Panc1 (cell line): ENCODE data around the gene ERCC3.

ENCODE experiments used
- CTCF ChIP-seq: fragments of 450-650 bp; IDR thresholded peaks from 2 replicates; pipeline ENCODE4 v1.5.1; 2017; ENCODE audit warnings: mild to moderate bottlenecking
- POLR2AphosphoS5 ChIP-seq: IDR thresholded peaks from 2 replicates; pipeline ENCODE4 v1.6.1; 2012; ENCODE audit warnings: mild to moderate bottlenecking, low read depth, low read length, moderate library complexity
- SIN3A ChIP-seq: IDR thresholded peaks from 2 replicates; pipeline ENCODE4 v1.6.1; 2012; ENCODE audit warnings: low read depth, mild to moderate bottlenecking, low read length, moderate library complexity, borderline replicate concordance; ENCODE audit not compliant: insufficient read depth
- TCF7L2 ChIP-seq: IDR thresholded peaks from 2 replicates; pipeline ENCODE4 v1.6.1; 2011; ENCODE audit warnings: mild to moderate bottlenecking, low read depth, low read length, inconsistent platforms
- TF ChIP-seq, protein P1 (sequence below), 2 experiments: IDR thresholded peaks; 2 replicates each; pipeline ENCODE4 v1.6.1; 2011 to 2012; ENCODE audit warnings: low read depth in 2 of 2, control low read depth in 1 of 2, low read length in 1 of 2, mild to moderate bottlenecking in 1 of 2, moderate library complexity in 1 of 2; ENCODE audit not compliant: insufficient read depth in 1 of 2

GRCh38 chr2:127310980-127311379, 17.0 kb upstream of the ERCC3 start:
- TF ChIP-seq CTCF (no peak), POLR2AphosphoS5 (no peak), SIN3A (no peak), TCF7L2 (no peak)
- TF ChIP-seq, protein P1, sequence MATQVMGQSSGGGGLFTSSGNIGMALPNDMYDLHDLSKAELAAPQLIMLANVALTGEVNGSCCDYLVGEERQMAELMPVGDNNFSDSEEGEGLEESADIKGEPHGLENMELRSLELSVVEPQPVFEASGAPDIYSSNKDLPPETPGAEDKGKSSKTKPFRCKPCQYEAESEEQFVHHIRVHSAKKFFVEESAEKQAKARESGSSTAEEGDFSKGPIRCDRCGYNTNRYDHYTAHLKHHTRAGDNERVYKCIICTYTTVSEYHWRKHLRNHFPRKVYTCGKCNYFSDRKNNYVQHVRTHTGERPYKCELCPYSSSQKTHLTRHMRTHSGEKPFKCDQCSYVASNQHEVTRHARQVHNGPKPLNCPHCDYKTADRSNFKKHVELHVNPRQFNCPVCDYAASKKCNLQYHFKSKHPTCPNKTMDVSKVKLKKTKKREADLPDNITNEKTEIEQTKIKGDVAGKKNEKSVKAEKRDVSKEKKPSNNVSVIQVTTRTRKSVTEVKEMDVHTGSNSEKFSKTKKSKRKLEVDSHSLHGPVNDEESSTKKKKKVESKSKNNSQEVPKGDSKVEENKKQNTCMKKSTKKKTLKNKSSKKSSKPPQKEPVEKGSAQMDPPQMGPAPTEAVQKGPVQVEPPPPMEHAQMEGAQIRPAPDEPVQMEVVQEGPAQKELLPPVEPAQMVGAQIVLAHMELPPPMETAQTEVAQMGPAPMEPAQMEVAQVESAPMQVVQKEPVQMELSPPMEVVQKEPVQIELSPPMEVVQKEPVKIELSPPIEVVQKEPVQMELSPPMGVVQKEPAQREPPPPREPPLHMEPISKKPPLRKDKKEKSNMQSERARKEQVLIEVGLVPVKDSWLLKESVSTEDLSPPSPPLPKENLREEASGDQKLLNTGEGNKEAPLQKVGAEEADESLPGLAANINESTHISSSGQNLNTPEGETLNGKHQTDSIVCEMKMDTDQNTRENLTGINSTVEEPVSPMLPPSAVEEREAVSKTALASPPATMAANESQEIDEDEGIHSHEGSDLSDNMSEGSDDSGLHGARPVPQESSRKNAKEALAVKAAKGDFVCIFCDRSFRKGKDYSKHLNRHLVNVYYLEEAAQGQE (IDR thresholded peaks at IDR 0.05; ENCODE audit: insufficient read depth in 1 of 2, low read depth in 2 of 2, low read length in 1 of 2), result no peak
